NCI-H446 treated with DMSO at 0.1 percent for 48 hours (cell line): ENCODE measurements around the gene MAP7D1.
A peak's percentile ranks its signal among the peaks of the same experiment; 100 is the strongest.

Experiments used
- DNase-seq: peaks from one replicate; lab custom pipeline; 2025; lab: John Stamatoyannopoulos, UW

The MAP7D1 gene

DNA sequence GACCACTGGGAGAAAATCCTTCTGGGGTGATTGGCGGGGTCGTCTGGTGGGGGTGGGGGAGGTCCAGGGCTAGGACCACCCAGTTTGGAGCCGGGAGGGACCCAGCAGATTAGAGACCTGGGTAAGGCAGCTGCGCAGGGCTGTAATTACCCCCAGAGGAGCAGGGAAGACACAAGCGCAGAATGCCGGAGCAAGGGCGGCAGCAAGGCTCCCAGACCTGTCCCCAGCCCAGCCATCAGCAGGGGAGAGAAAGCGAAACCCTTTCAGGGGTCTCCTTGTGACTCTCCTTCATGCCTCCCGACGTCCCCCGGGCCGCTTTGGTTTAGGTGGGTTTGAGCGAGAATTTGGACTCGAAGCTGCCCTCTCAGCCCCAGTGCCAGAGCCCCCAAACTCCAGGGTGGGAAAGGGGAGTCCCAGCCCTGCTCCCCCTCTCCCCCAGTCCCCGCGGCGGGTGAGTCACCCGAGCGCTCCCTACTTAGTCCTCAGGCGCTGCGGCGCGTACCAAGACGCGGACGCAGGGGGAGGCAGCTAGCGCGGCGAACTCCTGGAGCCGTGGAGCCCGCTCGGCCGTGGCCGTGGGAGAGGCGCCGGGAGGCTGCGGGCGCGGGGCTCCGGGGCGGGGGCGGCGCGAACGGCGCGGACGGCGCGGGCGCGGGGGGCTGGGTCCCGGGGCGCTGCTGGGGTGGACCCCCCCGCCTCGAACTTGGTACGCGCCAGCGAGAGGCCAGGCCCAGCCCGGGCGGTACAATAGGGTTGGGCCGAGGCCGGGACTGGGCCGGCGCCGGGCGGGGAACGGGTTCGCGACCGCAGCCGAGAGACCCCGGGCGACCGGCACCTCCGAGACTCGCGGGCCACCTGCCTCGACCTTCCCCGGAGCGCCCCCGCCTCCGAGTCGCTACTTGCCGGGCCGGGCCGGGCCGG is at the start of gene MAP7D1:
MAP7D1 (plus strand) TSS at position 753 of the 921 bp plus-strand sequence. CDS start 258 bp downstream, outside the sequence.
- DNase-seq, result peak; percentile 62

DNA sequence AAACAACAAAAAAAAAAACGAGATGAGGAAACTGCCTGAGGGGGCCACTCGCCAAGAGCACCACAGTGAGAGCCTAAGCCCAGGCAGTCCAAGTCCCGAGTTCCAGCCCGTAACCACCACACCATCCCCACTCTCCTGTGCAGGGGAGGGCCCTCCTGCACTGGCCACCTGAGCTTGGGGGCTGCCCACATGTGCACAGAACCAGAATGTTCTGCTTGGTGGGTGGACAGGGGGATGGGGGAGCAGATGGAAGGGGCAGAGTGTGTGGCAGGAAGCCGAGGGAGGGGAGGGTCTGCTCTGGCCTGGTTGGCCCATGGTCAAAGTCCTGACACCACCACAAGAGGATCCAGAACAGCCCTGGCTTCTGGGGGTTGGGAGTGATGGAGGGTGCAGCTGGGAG is 49.7 kb upstream of the MAP7D1 start:
- DNase-seq, result no peak

DNA sequence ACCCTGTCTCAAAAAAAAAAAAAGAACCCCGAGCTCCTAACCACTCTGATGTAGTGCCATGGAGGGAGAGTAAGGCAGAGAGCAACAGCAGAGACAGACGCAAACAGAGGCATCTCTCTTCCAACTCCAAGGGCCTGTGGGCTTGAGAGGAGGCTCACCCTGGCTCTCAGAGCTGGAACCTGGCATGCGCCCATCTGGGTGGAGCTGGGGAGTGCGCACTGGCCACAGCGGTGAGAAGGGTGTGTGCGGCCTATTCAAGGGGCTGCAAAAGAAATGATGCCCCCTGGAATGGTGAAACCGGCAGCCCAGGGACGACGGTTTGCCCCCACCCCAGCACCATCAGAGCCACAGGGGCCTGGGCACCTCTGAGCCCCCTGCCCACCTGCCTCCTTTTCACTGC is 48.6 kb upstream of the MAP7D1 start:
- DNase-seq, result no peak

DNA sequence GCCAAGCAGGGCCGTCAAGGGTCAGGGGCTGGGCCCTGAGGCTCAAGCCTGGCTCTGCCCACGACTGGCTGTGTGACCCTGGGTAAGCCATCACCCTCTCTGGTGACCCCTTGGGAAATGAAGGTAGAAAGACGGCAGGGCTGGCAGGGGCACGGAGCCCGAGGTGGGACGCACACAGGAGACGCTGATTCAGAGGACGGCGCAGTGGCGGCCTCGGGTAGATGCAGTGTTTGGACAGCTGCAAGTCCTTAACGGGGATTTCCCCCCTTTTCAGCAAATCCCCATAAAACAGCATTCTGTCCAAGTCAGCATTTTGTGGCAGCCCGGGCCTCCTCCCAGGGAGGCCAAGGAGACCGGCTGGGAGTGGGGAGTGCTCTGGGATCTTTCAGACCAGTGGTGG is 47.6 kb upstream of the MAP7D1 start:
- no peak for DNase-seq

DNA sequence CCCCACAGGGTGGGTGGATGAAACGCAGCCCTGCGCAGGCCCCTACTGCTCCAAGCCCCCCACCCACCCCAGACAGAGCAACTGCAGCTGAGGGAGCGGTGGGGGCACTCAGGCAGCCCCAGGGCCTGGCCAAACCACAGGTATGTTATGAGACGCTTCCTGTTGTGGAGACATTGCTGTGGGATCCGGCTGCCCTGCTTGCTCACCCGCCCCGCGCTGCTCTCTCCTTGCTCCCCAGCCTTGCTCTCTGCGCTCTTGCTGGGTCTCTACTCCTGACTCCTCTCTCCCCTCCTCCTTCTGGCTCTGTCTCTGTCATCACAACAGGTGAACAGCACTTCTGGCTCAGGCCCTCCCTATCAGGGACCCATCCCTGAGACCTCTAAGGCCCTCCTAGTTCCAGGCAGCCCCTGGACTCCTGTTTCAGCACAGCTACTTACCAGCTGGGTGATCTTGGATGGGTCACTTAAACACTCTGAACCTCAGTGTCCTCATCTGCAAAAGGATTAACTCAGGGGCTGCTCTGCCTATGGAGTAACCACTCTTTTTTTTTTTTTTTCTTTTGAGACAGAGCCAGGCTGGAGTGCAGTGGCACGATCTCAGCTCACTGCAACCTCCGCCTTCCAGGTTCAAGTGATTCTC is 46.8 kb upstream of the MAP7D1 start:
- no peak for DNase-seq

DNA sequence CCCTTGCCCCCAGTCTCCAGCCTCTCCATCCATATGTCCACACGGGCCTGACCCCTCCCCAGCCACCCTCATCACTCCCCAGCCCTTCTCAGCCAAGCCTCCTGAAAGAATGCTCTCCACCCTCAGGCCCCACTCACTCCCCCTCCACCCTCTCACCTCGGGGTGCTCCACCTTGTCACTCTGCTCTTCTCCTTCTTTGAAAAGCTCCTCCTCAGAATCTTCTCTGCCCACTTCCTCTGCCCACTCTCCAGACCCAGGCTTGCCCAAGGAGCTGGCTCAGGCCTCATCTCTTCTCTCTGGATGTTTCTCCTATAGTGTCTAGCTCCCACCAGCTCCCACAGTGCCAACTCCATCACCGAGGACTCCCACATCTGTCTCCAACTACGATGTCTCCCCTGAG is 44.8 kb upstream of the MAP7D1 start:
- DNase-seq, result no peak

DNA sequence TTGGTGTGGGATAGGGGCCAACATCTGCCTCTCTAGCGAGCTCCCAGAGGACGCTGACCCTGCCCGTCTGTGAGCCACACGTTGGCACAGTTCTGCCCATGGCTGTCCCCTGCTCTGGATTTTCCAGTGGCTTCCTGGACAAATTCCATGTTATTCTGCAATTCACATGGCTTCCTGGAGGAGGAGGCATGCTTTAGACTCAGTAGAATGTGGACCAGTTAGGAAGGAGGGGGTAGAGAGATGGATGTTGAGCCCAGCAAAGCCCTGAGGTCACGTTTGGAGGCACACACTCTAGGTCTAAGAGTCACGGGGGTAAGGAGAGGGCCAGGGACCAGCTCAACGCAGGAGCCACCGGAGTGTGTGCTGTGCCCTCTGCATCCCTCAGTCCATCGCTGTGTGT is 43.1 kb upstream of the MAP7D1 start:
- DNase-seq, result no peak

DNA sequence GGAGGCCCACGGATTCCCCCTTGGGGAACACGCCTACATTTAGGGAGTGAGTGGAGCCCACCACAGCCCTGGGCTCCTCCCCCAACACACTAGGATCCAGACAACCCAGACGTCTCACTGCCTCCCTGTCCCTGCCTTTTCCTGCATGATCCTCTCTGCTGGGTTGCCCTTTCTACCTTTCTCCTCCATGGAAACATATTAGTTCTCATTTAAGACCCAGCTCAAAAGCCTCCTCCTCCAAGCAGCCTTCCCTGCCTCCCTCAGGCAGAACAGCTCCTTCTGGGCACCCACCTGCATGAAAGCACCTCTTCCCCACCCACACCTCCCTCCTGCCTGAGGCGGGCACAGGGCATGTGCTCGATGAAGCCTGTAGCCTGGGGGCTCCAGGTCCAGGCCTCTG is 41.6 kb upstream of the MAP7D1 start:
- no peak for DNase-seq

DNA sequence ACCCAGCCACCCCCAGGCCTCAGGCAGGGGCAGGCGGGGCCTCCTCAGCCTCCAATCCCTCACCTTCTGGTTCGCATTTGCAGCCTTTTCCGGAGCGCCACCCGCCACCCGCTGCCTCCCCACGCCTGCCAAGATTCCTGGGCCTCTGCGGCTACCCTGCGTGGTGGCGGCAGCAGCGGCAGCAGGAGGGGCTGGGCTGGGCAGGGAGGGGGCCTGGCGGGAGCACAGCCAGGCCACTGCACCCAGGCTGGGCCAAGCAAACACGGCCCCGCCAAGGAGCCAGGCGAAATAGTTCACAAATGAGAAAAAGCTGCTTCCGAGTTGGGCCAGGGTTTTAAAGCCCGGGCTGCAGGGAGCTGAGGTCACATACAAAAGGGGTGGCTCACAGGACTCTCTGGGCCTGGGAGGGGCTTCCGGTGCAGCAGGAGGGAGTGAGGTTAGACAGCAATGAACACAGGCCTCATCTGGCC is 40.7 kb upstream of the MAP7D1 start:
- DNase-seq, result peak; percentile 79

DNA sequence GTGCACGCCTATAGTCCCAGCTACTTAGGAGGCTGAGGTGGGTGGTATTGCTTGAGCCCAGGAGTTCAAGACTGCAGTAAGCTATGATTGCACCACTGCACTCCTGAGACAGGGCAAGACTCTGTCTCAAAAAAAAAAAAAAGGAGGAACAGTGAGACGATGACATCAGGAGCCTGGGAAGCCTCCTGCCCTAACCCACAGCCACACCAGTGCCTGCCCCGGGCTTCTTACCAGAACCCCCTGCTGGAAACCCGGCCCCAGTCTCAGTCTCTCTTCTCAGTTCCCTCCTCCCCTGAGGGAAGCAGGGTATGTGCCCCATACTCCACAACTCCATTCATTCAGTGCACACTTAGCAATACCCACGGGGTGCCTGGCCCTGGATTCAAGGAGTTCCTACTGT is 40.0 kb upstream of the MAP7D1 start:
- DNase-seq, result no peak

DNA sequence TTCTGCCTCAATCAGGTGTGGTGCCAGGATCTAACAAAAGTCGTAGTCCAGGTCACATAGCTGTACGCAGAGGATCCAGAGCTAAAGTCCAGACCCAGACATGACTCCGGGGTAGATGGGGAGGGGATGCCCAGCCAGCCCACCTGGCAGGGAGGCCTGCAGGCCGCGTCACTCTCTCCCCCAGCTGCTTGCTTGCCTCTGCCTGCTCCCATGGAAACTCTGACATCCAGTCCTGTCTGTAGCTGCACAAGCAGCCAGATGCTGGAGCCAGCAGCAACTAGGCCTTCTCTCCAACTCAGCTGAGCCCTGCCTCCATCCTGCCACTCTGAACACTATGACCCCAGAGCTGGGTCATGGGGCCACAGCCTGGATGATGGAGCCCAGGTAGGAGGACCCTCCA is 39.1 kb upstream of the MAP7D1 start:
- no peak for DNase-seq

DNA sequence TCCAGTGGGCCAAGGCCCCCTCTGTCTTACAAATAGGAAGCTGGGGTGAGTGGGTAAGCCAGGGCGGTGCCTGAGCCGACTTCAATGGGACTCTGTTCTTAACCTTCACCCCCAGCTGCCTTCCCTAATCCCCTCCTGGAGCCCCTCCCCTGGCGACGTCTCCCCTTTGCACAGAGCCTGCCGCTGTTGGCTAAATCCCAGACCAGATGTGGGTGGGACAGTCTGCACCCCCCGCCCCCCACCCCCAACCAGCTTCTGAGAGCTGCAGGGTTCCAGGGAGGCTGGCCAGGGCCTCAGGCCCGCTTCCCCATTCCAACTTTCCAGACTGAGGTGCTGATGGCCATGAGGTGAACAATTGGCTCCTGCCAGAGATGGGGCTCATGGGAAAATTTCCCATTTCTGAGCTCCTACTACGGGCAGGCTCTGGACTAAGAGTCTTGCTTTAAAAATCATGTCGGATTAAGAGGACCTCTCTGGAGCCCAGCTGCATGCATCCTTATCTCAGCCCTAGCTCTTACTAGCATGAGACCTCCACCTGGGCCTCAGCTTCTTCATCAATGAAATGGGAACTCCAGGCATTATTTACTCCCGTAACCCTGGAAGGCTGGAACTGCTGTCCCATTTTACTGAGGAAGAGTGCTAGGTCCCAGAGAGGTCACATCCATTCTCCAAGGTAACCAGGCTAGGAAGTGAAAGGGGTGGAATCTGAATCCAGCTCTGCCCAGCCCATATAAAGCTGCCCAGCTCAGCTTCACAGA is 37.3 kb upstream of the MAP7D1 start:
- no peak for DNase-seq

DNA sequence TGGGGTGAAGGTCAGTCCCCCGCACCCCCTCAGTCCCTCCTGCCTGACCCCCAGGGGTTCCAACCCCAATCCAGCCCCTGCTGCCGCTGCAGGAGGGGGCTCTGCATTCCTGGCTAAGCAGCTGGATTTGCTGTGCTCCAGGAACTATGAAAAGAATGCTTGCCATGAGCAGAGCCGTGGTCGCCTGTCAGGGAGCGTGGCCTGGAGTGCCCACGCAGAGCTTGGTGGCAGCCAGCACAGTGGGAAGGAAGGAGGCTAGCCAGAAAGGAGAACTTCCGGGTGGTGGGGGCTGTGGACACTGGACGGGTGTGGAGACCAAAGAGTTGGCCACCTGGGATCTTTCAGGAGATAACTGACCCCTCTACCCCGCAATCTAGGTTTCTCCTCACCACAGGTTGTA is 36.5 kb upstream of the MAP7D1 start:
- no peak for DNase-seq

DNA sequence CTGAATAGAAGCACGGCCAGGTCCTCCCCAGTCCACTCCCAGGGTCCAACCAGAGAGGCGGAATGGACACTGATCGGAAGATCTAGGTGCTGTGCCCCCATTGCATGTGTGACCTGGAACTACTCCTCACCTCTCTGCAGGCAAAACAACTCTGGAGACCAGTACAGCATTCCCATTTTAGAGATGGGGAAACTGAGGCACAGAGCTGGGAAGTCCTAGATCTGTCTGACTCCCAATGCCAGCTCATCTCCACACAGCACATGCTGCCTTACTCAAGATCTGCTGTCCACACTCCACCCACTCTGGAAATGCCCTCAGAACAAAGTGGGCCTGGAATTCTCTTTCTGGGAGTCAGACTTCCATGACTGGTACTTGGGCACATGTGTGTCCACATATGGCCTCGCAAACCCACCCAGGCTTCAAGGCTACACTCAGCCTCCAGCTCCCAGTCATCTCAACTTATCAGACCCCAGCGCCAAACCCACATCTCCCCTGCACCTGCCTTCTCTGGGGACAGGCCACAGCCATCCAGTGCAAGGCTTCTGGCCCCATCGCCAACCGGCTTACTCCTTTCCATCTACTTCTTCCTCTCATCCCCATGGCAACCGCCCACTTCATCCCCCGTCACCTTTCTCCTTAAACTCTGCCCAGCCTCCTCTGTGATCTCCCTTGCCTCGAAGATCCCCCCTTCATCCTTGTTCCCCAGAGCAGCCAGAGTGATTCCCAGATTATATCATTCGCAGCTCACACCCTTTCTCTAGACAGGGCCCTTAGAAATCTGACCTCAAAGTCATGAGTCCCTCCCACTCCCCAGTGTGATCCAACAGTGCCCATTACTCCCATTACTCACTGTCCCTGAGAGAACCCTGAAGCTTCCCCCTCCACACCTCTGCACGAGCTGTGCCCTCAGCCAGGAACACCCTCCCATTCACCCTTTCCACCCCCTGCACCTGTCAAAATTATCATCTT is 33.6 kb upstream of the MAP7D1 start:
- no peak for DNase-seq

DNA sequence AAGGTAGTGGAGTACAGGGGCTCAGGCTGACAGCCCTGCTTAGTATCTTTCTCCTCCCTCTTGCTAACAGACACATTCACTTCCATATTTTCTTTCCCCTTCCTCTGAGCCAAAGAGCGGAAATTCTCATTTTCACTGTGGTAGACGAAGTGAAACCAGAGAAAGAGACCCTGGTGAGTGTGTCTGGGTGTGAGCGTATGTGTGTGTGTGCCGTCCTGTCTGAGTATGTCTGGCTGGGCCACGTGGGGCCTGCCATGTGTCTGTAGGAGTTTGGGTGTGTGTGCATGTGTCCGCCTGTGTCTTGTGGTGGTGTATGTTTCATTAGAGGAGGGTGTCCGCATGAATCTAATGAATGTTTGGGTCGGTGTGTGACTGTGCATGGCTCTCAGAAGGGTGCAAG is 32.6 kb upstream of the MAP7D1 start:
- no peak for DNase-seq

DNA sequence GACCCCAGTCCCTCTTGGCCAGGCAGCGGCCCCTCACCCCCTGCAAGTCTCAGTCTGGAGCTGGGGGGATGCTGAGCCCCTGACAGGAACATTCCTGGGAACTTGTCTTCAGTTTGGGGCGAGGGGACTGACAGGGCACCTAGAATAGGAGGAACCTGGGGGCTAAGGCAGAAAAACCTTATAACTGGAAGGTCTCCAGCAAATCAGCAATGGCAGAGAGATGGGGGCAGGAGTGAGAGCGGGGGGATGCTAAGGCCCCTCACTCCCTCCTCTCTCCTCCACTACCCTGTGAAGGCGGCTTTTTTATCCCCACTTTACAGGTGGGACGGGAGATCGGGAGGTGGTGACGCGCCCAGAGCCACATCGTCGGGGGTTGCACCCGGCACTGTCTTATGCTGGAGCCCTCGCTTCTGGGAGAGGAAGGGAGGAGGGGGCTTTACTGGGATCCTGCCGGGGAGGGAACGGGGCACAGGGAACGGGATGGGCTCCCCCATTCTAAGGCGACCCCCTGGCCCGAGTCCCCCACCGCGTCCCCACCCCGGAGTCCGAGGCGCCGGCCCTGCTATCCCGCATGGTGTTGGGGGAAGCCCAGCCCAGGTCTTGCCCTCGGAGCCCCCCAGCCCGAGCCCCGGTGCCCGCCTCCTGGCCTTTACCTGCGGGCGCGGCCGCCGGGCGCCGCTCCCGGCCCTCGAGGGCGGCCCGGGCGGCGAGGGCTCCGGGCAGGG is 31.4 kb upstream of the MAP7D1 start:
- DNase-seq, result no peak

DNA sequence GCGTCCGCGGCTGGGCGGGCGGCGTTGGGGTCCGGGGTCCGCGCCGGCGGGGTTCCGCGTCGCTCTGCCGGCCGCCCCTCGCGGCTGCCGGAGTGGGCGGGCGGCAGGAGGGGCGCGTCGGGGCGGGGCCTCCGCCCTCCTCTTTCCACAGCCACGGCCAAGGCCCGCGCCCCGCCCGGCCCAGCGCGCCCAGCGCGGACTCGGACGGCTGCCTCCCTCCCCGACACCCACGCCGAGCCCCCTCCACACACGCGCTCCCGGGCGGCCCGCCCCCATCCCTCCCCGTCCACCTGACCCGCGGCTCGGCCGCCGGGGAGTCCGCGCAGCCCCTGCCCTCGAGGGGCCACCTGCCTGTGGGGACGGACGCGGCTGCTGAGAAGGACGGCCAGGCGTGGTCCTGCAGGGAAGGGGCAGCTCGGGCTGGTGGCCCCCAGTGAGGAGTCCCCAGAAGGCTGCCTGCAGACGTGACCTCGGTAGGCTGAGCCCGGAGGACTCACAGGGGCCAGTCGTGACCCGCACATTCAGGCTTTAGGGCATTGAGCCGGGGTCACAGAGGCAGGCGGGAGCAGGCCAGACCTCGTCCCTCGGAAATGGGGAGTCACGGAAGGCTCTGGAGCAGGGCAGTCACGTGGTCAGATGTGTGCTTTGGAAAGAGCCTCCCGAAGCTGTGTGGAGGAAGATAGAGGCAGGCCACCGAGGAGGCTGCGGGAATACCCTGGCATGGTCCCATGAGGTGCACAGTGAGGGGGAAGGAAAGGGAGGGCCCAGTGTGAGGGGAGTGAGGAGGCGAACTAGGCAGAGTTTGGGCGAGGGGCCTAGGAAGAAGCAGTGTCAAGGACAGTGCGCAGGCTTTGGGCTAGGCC is 30.6 kb upstream of the MAP7D1 start, which contains the start of gene COL8A2:
COL8A2 (minus strand) TSS at position 94 of the 863 bp plus-strand sequence. CDS start 24,980 bp downstream, outside the sequence.
- DNase-seq, result no peak

DNA sequence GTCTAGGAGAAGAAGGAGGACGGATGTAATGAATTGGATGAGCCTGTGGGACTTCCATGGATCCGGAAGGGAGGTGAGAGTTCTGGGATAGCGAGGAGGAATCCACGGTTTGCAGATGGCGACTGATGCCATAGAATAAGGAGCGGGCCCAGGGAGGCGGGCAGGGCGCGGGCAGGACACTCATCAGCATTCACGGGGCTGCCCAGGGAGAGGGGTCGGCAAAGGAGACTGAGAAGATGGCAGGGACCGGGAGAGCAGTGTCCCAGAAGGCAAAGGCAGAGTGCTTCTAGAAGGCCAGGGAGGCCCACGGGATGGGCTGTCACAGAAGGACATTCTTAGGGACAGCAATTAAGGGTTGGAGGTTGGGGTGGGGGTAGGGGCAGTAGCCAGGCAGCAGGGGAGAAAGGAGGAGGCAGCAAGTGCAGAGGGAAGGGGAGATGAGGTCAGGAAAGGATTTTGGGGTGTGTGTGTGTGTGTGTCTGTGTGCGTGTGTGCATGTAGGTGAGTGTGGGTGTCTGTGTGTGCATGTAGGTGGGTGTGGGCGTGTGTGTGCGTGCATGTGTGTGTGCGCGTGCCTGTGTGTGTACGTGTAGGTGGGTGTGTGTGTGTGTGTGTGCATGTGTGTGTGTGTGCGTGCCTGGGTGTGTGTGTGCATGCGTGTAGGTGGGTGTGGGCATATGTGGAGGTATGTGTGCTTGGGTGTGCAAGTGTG is 29.8 kb upstream of the MAP7D1 start:
- no peak for DNase-seq
